ENCODE data around the gene CTBP1.

Gene CTBP1

GRCh38 chr4:1264942-1265341 is 16.0 kb upstream of the CTBP1 start:
- H3K4me3 ChIP-seq (replicated peaks; ENCODE audit: insufficient read depth, low read length) = no peak overlapping the region
- no peaks in the 10 kb centered on the region for H3K27me3 ChIP-seq (ENCODE audit: insufficient read depth, poor library complexity, severe bottlenecking)
- H3K27ac ChIP-seq (replicated peaks) = no peak overlapping the region
- no peak for DNase-seq (ENCODE audit: low read depth in 1 of 2, low spot score in 1 of 2)
- TF ChIP-seq GABPA (IDR thresholded peaks at IDR 0.05; ENCODE audit: low read depth) (no peak), SPI1 (IDR thresholded peaks at IDR 0.05; ENCODE audit: borderline replicate concordance, low read depth) (no peak)
- TF ChIP-seq, protein P1, sequence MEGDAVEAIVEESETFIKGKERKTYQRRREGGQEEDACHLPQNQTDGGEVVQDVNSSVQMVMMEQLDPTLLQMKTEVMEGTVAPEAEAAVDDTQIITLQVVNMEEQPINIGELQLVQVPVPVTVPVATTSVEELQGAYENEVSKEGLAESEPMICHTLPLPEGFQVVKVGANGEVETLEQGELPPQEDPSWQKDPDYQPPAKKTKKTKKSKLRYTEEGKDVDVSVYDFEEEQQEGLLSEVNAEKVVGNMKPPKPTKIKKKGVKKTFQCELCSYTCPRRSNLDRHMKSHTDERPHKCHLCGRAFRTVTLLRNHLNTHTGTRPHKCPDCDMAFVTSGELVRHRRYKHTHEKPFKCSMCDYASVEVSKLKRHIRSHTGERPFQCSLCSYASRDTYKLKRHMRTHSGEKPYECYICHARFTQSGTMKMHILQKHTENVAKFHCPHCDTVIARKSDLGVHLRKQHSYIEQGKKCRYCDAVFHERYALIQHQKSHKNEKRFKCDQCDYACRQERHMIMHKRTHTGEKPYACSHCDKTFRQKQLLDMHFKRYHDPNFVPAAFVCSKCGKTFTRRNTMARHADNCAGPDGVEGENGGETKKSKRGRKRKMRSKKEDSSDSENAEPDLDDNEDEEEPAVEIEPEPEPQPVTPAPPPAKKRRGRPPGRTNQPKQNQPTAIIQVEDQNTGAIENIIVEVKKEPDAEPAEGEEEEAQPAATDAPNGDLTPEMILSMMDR (IDR thresholded peaks at IDR 0.05; ENCODE audit: insufficient read depth, low read length) = no peak
- TF ChIP-seq, protein P2, sequence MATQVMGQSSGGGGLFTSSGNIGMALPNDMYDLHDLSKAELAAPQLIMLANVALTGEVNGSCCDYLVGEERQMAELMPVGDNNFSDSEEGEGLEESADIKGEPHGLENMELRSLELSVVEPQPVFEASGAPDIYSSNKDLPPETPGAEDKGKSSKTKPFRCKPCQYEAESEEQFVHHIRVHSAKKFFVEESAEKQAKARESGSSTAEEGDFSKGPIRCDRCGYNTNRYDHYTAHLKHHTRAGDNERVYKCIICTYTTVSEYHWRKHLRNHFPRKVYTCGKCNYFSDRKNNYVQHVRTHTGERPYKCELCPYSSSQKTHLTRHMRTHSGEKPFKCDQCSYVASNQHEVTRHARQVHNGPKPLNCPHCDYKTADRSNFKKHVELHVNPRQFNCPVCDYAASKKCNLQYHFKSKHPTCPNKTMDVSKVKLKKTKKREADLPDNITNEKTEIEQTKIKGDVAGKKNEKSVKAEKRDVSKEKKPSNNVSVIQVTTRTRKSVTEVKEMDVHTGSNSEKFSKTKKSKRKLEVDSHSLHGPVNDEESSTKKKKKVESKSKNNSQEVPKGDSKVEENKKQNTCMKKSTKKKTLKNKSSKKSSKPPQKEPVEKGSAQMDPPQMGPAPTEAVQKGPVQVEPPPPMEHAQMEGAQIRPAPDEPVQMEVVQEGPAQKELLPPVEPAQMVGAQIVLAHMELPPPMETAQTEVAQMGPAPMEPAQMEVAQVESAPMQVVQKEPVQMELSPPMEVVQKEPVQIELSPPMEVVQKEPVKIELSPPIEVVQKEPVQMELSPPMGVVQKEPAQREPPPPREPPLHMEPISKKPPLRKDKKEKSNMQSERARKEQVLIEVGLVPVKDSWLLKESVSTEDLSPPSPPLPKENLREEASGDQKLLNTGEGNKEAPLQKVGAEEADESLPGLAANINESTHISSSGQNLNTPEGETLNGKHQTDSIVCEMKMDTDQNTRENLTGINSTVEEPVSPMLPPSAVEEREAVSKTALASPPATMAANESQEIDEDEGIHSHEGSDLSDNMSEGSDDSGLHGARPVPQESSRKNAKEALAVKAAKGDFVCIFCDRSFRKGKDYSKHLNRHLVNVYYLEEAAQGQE (IDR thresholded peaks at IDR 0.05; ENCODE audit: insufficient replicate concordance, low read depth) = no peak

DNA sequence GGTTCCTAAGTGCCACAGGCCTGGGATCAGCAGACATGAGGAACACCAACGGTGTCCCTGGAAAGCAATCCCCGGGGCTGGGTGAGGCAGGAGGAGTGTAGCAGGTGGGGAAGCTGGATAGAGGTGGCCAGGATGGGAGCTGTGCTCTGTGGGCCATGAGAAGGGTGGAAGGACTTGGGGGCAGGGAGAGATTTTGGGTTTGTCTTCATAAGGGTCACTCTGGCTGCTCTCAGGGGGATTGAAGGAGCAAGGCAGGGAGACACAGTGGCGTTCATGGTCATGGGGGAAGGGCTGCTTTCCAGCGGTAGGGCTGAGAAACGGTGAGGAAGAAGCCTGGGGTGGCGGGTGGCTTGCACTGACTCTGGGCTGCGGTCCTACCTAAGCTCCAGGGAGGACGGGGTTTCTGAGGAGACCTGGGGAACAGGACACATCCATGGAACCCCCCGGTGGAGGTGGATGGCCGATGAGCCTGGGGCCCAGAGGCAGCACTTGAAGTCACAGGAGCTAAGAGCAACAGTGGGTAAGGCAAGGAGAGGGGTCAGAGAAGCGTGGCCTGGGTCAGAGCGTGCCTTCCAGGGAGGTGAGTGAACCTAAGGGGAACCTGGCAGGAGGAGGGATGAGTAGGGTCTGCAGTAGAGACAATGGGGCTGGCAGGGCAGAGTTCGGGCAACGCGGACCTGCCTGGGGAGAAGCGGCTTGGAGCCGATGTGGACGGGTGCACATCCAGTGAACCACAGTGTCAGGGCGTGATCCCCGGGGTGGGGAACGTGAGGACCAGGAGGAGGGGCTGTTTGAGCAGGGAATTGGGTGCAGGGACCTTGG is 12.4 kb upstream of the CTBP1 start:
- DNase-seq (ENCODE audit: low read depth in 1 of 2, low spot score in 1 of 2) = no peak
- Histone ChIP-seq H3K27me3 (ENCODE audit: insufficient read depth, poor library complexity, severe bottlenecking) (no peaks in the 10 kb centered on the region), H3K27ac (replicated peaks) (no peak overlapping the region), H3K4me3 (replicated peaks; ENCODE audit: insufficient read depth, low read length) (no peak overlapping the region)
- TF ChIP-seq, protein P1 (IDR thresholded peaks at IDR 0.05; ENCODE audit: insufficient read depth, low read length) = no peak
- TF ChIP-seq GABPA (IDR thresholded peaks at IDR 0.05; ENCODE audit: low read depth) (no peak), POLR2AphosphoS5 (IDR thresholded peaks at IDR 0.05; ENCODE audit: low read depth) (no peak), SPI1 (IDR thresholded peaks at IDR 0.05; ENCODE audit: borderline replicate concordance, low read depth) (no peak)
- TF ChIP-seq, protein P2 (IDR thresholded peaks at IDR 0.05; ENCODE audit: insufficient replicate concordance, low read depth) = no peak

DNA sequence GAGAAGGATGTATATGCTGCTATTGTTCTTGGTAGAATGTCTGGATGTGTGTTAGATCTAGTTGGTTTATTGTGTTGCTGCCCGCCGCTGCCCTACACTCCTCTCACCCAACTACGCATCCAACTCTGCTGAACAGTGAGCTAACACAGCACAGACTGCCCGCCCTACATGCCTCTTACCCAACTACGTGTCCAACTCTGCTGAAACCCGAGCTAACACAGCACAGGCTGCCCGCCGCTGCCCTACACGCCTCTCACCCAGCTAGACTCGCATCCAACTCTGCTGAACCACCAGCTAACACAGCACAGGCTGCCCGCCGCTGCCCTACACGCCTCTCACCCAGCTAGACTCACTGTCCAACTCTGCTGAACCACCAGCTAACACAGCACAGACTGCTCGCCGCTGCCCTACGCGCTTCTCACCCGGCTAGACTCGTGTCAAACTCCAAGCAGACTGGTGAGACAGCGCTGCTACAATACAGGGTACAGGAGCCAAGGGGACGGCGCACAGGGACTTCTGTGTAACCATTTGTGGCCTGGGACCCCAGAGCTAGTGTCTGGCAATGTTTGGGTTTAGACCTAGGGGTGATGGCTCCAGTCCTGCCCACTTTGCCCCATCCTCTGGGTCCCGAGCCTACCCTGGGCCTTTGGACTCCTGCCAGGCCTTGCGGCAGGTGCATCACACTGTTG is 11.6 kb upstream of the CTBP1 start:
- no peak overlapping the region for H3K27ac ChIP-seq (replicated peaks)
- H3K4me3 ChIP-seq (replicated peaks; ENCODE audit: insufficient read depth, low read length) = no peak overlapping the region
- no peak for DNase-seq (ENCODE audit: low read depth in 1 of 2, low spot score in 1 of 2)
- no peak for TF ChIP-seq SPI1 (IDR thresholded peaks at IDR 0.05; ENCODE audit: borderline replicate concordance, low read depth)
- TF ChIP-seq, protein P2 (IDR thresholded peaks at IDR 0.05; ENCODE audit: insufficient replicate concordance, low read depth) = no peak
- H3K27me3 ChIP-seq (ENCODE audit: insufficient read depth, poor library complexity, severe bottlenecking) = no peaks in the 10 kb centered on the region
